Muscle layer of duodenum (tissue), 2 donors: ENCODE results near the gene BARD1.

Experiments
- H3K27ac ChIP-seq: one replicate; pipeline ENCODE4 v1.7.0; 2013; ENCODE audit warnings: mild to moderate bottlenecking, low read length
- H3K27me3 ChIP-seq: one replicate; pipeline ENCODE4 v1.7.0; 2013; ENCODE audit warnings: low read depth, mild to moderate bottlenecking, control low read depth, low read length
- H3K36me3 ChIP-seq, 2 donors: one replicate each; pipeline ENCODE4 v1.7.0; 2013; ENCODE audit warnings: low read length in 2 of 2, control low read depth in 1 of 2, mild to moderate bottlenecking in 1 of 2; ENCODE audit not compliant: insufficient read depth in 2 of 2, control insufficient read depth in 1 of 2
- H3K4me1 ChIP-seq, 2 donors: one replicate each; pipeline ENCODE4 v1.7.0; 2013; ENCODE audit warnings: low read length in 2 of 2, mild to moderate bottlenecking in 2 of 2, control low read depth in 1 of 2, moderate library complexity in 1 of 2; ENCODE audit not compliant: insufficient read depth in 2 of 2, control insufficient read depth in 1 of 2
- H3K4me3 ChIP-seq, 2 donors: one replicate each; pipeline ENCODE4 v1.7.0; 2013; ENCODE audit warnings: low read length in 2 of 2, low read depth in 1 of 2, mild to moderate bottlenecking in 1 of 2
- H3K9me3 ChIP-seq, 2 donors: one replicate each; pipeline ENCODE4 v1.7.0; 2013; ENCODE audit warnings: low read length in 2 of 2, control low read depth in 1 of 2, mild to moderate bottlenecking in 1 of 2; ENCODE audit not compliant: control insufficient read depth in 1 of 2
- donor health status: healthy.

BARD1 gene

GRCh38 chr2:214808981-214809750, at the start of gene BARD1:
TSS of gene BARD1 (minus strand) at chr2:214809683. CDS start at chr2:214809569, 114 bp downstream.
- peak within 1 kb of the TSS; percentile 89 for H3K27ac ChIP-seq
- no peaks in the 10 kb centered on the region for H3K9me3 ChIP-seq

DNA sequence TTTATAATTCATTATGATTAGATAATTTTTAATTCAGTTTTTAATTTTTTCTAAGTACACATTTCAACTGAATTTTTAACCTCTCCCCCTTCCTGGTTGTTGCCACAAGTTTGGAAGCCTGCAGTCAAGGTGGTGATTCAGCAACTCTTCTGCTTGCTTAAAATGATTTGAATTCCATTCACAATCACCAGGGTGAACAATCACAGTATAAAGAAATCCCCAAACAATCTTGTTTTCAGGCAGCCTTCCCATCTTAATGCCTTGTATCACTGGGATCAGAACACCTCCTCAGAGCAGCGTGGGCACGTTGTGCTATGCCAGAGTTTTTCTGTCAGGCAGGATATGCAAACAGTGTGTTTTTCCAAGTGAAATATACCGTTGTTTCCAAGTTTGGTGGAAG, 46.7 kb upstream of the BARD1 start:
- Histone ChIP-seq H3K4me3 (no peak overlapping the region), H3K36me3 (no peaks in the 10 kb centered on the region), H3K27me3 (no peaks in the 10 kb centered on the region), H3K27ac (no peak overlapping the region), H3K9me3 (no peaks in the 10 kb centered on the region), H3K4me1 (no peaks in the 10 kb centered on the region)

More at GRCh38 chr2:214808981-214809750, at the start of gene BARD1:
- peaks cover 7 to 15% of the 10 kb centered on the region in 2 donors for H3K4me1 ChIP-seq
- H3K36me3 ChIP-seq, result no peaks in the 10 kb centered on the region
- H3K27me3 ChIP-seq, result no peaks in the 10 kb centered on the region
- peak within 1 kb of the TSS; percentile 88 to 96 for H3K4me3 ChIP-seq

- no peak overlapping the region for H3K27ac ChIP-seq
- H3K4me1 ChIP-seq, result no peaks in the 10 kb centered on the region
- no peak overlapping the region for H3K4me3 ChIP-seq
- H3K36me3 ChIP-seq, result no peaks in the 10 kb centered on the region
- H3K27me3 ChIP-seq, result no peaks in the 10 kb centered on the region
- no peaks in the 10 kb centered on the region for H3K9me3 ChIP-seq
These were observed 44.4 kb upstream of the BARD1 start for GRCh38 chr2:214853906-214854305.

DNA sequence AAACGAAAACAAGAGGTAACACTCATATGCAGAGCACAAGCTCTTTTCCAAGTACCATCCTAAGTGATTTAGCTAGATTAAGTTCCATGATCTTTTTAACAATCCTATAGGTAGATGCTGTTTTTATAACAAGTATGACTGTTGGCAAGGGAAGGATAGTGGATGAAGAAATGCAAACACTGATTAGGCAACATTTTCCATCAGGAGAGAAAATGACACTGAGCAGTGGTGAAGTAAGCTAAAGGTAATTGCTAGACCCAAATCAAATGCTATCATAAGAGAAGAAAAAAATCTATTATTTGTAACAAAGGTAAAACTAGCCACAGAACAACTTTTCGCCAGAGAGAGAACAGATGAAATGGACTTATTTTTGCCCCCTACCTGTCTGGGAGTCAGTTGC, 34.3 kb upstream of the BARD1 start:
- Histone ChIP-seq H3K4me3 (no peak overlapping the region), H3K9me3 (no peaks in the 10 kb centered on the region), H3K27me3 (no peaks in the 10 kb centered on the region), H3K4me1 (no peaks in the 10 kb centered on the region), H3K27ac (no peak overlapping the region), H3K36me3 (no peaks in the 10 kb centered on the region)

DNA sequence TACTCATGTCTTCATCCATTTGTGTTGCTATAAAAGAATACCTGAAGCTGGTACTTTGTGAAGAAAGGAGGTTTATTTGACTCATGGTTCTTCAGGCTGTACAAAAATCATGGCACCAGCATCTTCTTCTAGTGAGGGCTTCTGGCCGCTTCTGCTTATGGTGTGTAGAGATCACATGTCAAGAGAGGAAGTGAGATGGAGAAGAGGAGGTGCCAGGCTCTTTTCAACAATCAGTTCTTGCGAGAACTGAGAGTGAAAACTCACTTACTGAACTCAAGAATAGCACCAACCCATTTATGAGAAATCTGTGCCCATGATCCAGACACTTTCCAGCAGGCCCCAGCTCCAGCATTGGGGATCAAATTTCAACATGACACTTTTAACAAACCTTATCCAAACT, 30.0 kb upstream of the BARD1 start:
- no peaks in the 10 kb centered on the region for H3K36me3 ChIP-seq
- no peak overlapping the region for H3K27ac ChIP-seq
- H3K4me3 ChIP-seq, result no peak overlapping the region
- H3K9me3 ChIP-seq, result no peaks in the 10 kb centered on the region
- H3K27me3 ChIP-seq, result no peaks in the 10 kb centered on the region
- H3K4me1 ChIP-seq, result no peaks in the 10 kb centered on the region

DNA sequence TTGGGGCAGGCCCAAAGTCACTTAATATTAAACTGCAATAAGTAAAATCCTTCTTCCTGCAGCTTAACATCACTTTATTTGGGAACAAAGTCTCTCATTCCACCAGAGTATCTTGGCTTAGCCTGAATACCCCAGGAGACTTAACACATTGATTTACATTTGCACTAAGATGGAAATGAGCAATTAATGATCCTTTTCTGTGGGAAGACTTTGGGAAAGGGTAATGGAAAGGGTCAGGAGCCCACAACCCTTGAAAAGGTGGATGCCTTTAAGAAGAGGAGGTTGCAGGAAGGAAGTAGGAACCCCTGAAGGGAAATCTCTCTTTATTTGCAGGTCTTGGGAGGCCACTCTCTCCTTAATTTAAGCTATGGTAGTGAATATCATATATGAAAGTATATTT, 28.0 kb upstream of the BARD1 start:
- H3K27ac ChIP-seq, result no peak overlapping the region
- H3K36me3 ChIP-seq, result no peaks in the 10 kb centered on the region
- no peak overlapping the region for H3K4me3 ChIP-seq
- no peaks in the 10 kb centered on the region for H3K9me3 ChIP-seq
- H3K27me3 ChIP-seq, result no peaks in the 10 kb centered on the region
- no peaks in the 10 kb centered on the region for H3K4me1 ChIP-seq

- H3K36me3 ChIP-seq, result no peaks in the 10 kb centered on the region
- H3K9me3 ChIP-seq, result no peaks in the 10 kb centered on the region
- H3K4me1 ChIP-seq, result no peaks in the 10 kb centered on the region
- H3K27ac ChIP-seq, result no peak overlapping the region
- no peaks in the 10 kb centered on the region for H3K27me3 ChIP-seq
- H3K4me3 ChIP-seq, result no peak overlapping the region
These were observed 27.1 kb upstream of the BARD1 start for GRCh38 chr2:214836568-214836967.

DNA sequence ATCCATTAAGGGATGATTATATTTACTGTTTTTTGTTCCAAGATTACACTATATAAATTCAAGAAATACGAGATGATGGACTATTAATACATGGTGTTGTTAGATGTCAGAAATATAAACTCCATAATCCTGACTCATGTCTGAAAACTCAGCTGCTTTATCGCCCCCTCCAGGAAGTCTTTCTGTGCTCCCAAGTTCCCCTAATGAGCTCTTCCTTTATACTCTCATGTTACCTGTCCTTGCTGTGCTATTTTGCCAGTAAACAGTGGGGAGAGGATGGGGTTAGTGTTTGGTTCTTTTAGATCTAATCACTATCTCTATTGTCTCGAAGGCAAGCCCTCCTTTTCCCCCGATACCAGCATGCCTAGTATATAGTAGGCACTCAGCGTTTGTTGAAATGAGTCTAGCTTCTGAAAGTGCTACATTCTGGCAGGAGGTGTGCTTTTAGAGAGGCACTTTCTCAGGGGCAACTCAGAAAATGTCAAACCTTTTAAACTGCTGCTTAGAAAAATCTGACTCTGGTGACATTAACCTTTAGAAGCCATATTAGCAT, 21.4 kb upstream of the BARD1 start:
- Histone ChIP-seq H3K4me3 (no peak overlapping the region), H3K9me3 (no peaks in the 10 kb centered on the region), H3K4me1 (no peaks in the 10 kb centered on the region), H3K27me3 (no peaks in the 10 kb centered on the region), H3K27ac (no peak overlapping the region), H3K36me3 (no peaks in the 10 kb centered on the region)

DNA sequence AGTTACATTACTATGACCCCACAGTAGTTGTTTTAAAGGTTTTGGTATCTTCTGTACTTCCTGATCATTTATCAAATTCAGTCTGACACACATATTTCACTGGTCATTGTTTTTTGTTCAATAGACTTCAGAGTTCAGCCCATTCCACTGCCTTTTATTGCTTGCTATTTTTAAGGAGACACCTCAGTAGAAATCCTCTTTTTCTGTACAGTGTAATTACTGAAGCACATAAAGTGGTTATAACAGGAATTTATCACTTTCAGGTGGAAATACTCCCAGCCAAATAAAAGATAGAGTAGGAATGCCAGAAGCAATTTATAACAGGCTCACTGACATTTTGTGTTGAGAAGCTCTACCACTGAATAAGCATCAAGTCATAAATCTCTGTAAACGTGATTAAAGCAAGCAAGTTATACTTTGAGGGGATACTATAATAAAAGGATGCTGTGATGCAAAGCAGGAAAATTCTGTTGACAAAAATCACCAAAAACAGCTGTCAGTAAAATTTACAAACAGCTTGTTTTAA, 6.6 kb upstream of the BARD1 start:
- Histone ChIP-seq H3K4me3 (no peak overlapping the region), H3K27ac (no peak overlapping the region), H3K27me3 (no peaks in the 10 kb centered on the region), H3K36me3 (no peaks in the 10 kb centered on the region), H3K4me1 (no peaks in the 10 kb centered on the region), H3K9me3 (no peaks in the 10 kb centered on the region)

DNA sequence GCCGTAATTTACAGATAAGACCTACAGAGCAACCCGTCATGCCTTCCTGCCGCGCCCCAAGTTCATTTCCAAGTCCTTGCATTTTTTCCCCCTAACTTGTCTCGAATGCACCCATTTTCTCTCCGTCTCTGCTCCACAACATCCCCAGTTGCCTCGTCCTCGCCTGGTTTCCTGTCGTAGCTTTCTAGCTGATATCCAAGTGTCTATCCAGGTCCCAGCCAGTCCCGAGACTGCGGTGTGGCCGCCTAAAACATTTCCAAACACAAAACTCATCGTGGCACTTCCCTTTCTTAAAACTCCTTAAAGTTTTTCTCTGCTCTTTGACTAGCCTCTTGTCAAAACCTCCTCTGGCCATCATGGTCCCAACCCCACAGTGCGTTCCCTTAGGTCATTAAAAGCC, 1.2 kb upstream of the BARD1 start:
- H3K9me3 ChIP-seq, result no peaks in the 10 kb centered on the region
- peak overlapping the region; percentile 88 to 96 for H3K4me3 ChIP-seq
- peaks cover 7 to 15% of the 10 kb centered on the region in 2 donors for H3K4me1 ChIP-seq
- H3K27me3 ChIP-seq, result no peaks in the 10 kb centered on the region
- no peak overlapping the region for H3K27ac ChIP-seq
- no peaks in the 10 kb centered on the region for H3K36me3 ChIP-seq

GRCh38 chr2:214809751-214810564, 475 bp upstream of the BARD1 start:
- Histone ChIP-seq H3K27ac (peak overlapping the region; percentile 89), H3K9me3 (no peaks in the 10 kb centered on the region), H3K36me3 (no peaks in the 10 kb centered on the region), H3K4me3 (peak overlapping the region; percentile 88 to 96), H3K27me3 (no peaks in the 10 kb centered on the region), H3K4me1 (peaks cover 7 to 15% of the 10 kb centered on the region in 2 donors)
